NOMO-1 (cell line): ENCODE data around the gene WNT9A.
A peak's percentile ranks its signal among the peaks of the same experiment; 100 is the strongest.

Source experiments
- DNase-seq, 2 experiments: peaks; one replicate each; lab custom pipeline; 2025; ENCODE audit not compliant: unreplicated experiment in 2 of 2; lab: John Stamatoyannopoulos, UW

The WNT9A gene

GRCh38 chr1:227954163-227954850 lies 6.6 kb upstream of the WNT9A start:
- no peak for DNase-seq

GRCh38 chr1:227953022-227953412 lies 5.3 kb upstream of the WNT9A start:
- no peak for DNase-seq

GRCh38 chr1:227952374-227953021 lies 4.8 kb upstream of the WNT9A start:
- DNase-seq, result no peak

- DNase-seq, result no peak
Observed at GRCh38 chr1:227951624-227952373, 4.1 kb upstream of the WNT9A start.

DNA sequence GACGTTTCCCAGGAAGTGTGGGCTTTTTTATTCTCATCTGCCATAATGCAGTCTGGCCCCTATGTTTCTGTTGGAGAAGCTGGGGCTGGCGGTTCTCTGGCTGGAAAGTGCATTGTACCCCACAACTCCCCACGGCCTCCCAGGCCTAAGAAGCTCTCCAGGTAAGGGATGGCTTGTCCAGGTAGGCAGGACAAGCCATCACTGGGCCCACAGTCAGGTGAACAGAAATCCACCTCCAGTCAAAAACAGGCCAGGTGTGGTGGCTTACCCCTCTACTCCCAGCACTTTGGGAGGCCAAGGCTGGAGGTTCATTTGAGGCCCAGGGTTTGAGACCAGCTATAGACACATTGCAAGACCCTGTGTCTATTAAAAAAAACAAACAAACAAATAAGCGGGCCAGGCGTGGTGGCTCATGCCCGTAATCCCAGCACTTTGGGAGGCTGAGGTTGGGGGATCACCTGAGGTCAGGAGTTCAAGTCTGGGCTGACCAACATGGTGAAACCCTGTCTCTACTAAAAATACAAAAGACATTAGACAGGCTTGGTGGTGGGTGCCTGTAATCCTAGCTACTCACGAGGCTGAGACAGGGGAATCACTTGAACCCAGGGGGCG lies 3.1 kb upstream of the WNT9A start:
- DNase-seq, result no peak

DNA sequence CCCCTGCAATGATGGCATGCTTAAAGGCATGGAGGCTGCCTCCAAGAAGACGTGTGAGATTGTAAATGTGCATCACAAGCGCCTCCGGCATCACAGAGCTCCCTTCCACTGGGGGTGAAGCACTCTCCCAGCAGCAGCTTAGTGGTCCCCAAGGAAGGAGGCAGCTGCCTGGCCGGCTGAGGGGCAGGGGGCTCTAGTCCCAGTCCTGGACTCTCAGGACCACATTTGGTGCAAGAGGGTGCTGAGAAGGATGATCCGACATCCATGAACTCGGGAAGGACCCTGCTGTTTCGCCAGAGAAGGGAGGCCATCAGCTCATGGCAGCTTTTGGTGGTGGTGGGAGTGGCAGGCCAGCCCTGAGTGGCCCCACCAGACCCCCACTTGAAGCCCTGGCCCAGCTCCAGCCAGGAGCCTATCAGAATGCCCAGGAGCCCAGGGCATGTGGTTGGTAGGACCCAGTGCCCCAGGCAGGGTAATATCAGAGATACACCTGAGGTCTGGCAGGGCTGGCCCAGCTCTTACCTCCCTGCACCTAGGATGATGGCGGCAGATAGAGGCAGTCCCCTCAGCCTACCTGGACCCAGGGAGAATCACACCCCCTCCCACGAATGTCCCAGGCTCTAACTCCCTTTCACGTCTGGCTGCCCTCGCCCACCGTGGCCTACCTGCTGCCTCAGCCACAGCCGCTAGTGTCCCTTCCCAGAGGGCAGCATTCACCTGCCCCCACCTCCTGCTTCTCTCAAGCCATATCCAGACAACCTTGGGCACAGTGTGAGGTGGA lies 2.4 kb upstream of the WNT9A start:
- no peak for DNase-seq

DNA sequence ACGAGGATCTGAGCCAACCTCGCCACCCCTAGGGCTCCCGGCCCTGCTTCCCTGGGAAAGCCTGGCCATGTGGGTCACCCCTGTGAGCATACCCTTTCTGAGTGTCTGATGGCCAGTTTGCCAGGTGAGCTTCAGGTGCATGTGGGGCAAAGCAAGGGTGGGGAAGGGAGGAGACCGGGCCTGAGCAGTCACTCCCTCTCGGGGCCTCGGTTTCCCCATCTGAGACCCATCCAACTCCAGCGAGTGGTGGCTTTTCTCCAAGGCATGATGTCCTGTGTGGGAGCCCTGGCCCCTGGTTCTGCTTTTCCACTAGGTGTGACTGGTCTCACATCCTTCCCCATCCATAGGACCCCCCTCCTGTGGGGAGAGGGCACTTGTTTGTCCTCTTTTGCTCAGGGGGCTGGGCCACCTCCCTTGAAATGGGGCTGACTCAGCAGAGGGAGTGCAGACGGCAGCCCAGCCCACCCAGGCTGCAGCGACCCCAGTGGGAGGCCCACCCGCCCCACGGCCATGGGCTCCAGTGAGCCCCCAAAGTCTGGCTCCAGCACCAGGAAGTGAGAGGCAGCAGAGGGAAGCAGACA lies 1.7 kb upstream of the WNT9A start:
- no peak for DNase-seq

GRCh38 chr1:227948493-227949260 lies 945 bp upstream of the WNT9A start:
- no peak for DNase-seq

DNA sequence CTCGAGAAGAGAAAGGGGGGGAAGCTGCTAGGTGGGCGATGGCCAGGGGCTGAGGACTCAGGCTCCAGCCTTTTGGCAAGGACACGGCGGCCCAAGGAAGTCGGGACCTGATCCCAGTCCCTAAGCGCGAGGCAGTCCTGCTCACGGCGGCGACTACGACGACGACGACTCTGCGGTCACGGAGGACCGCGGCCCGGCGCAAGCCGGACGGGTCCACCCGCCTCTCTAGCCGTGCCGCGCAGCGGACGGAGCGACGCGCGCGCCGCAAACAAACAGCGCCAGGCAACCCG lies 401 bp downstream of the WNT9A start:
- DNase-seq, result no peak

GRCh38 chr1:227946624-227947385 lies 927 bp downstream of the WNT9A start:
- DNase-seq, result peak; percentile 20 to 39

DNA sequence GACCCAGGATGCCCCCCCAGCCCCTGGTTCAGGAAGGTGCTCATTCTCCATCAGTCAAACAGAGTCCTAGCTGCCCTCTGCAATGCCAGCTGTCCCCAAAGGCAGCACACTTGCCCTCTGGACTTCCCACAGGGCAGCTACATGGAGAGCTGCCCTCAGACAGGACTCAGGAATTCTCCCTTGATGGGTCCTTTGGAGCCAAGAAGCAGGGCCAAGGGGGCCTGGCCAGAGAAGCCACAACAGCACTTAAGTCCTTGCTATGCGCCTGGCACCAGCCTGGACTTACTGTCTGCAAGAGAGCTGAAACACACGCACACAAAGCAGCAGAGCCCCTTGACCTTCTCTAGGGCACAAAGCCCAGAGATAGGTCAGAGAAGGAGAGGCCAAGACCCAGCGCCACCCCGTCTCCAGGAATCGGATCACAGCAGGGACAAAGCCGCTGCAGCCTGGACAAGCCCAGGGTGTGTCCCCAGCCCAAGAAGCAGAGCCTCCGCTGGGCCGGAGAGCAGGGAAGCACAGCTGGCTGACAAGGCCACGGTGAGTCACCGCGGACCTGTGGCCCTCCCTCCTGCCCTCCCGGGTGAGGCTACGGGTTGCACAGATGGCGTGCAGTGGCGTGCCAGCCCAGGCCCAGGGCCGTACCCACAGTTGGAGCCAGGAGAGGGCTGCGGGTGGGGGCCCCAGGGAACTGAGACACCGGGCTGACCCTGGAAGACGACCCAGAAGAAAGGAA lies 1.7 kb downstream of the WNT9A start:
- no peak for DNase-seq

DNA sequence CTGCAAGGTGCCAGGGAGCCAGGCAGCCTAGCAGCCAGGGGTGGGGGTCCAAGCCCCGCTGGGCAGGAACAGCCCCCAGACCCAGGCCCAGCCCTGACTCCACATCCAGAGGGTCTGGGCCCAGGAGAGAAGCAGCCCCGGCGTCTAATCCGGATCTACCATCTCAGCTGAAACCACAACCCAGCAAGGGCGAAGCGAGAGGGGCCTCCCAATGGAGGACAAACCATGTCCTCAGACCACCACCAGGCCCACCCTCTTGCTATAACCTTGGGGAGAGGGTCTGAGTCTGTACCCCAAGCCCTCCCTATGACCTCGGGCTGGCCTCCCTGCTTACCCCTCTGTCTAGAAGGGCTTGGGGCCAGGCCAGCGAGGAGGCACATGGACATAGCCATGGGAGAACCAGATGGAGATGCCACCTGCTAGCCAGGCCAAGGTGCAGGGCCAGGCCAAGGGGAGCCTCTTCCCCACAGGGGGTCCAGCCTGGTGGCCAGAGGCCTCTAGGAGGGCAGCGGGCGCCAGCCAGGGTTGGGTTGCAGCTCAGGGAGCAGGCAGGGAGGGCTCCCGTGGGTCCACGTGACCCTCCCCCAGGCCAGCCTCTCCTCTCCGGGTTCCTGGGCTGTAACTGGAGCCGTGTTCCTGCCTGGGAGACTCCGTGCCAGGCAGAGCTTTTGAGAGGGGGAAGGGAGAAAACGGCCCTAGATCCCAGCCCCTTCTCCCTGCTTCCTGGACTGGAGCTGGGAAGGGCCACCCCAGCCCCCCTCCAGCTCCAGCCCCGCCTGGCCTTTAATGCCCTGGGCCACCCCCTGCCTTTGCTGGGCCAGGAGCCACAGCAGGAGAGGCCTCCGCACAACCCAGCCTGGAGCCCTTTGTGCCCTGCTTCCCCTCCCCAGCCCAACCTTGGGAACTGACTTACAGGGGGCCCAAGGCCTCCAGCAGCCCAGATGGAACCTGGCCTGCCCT lies 2.5 kb downstream of the WNT9A start:
- no peak for DNase-seq

GRCh38 chr1:227944090-227944930 lies 3.4 kb downstream of the WNT9A start:
- no peak for DNase-seq

GRCh38 chr1:227943381-227944089 lies 4.2 kb downstream of the WNT9A start:
- no peak for DNase-seq

GRCh38 chr1:227942716-227943261 lies 4.9 kb downstream of the WNT9A start:
- no peak for DNase-seq
